HL-60/S4 treated with phorbol 12-myristate 13-acetate at 8.2 ng/mL for 4 days and 3 days (cell line): Measurements from ENCODE around the gene UNC79.
"Not testable (repeated sequence)": the region's sequence is repeated elsewhere in the genome, so short reads cannot be mapped to it uniquely, and the experiment has no call there.

Experiments used
- in situ Hi-C: fragments of 300-500 bp; cut with MboI; formaldehyde crosslinking; loops from 2 replicates; pipeline ENCODE4 v1.15.0; 2022; ENCODE audit warnings: low sequenced_read_pairs

The UNC79 gene

GRCh38 chr14:93430315-93431035 is at the start of gene UNC79:
Gene UNC79 (plus strand): TSS chr14:93430939. CDS start chr14:93431030, 91 bp downstream.
- in situ Hi-C loops: no loop called here

GRCh38 chr14:93381644-93382043 is 49.1 kb upstream of the UNC79 start:
- in situ Hi-C loops: no loop called here

GRCh38 chr14:93384256-93384655 is 46.5 kb upstream of the UNC79 start:
- in situ Hi-C loops: not testable (repeated sequence)

- in situ Hi-C loops: no loop called here
Measured at GRCh38 chr14:93395231-93395630, 35.5 kb upstream of the UNC79 start.

- in situ Hi-C loops: no loop called here
Measured at GRCh38 chr14:93396456-93396855, 34.3 kb upstream of the UNC79 start.

- in situ Hi-C loops: no loop called here
Measured at GRCh38 chr14:93398491-93398890, 32.2 kb upstream of the UNC79 start.

GRCh38 chr14:93402951-93403350 is 27.8 kb upstream of the UNC79 start:
- in situ Hi-C loops: no loop called here

- in situ Hi-C loops: no loop called here
Measured at GRCh38 chr14:93410021-93410420, 20.7 kb upstream of the UNC79 start.

- in situ Hi-C loops: no loop called here
Measured at GRCh38 chr14:93410893-93411292, 19.8 kb upstream of the UNC79 start.

- in situ Hi-C loops: not testable (repeated sequence)
Measured at GRCh38 chr14:93425136-93425535, 5.6 kb upstream of the UNC79 start.

- in situ Hi-C loops: no loop called here
Measured at GRCh38 chr14:93426750-93427149, 4.0 kb upstream of the UNC79 start.

GRCh38 chr14:93431036-93431670 is 414 bp downstream of the UNC79 start:
- in situ Hi-C loops: no loop called here

- in situ Hi-C loops: no loop called here
Measured at GRCh38 chr14:93454224-93454623, 23.5 kb downstream of the UNC79 start.

GRCh38 chr14:93456356-93456755 is 25.6 kb downstream of the UNC79 start:
- in situ Hi-C loops: no loop called here

- in situ Hi-C loops: no loop called here
Measured at GRCh38 chr14:93458234-93458633, 27.5 kb downstream of the UNC79 start.

GRCh38 chr14:93462479-93462878 is 31.7 kb downstream of the UNC79 start:
- in situ Hi-C loops: no loop called here

GRCh38 chr14:93464271-93464670 is 33.5 kb downstream of the UNC79 start:
- in situ Hi-C loops: no loop called here

GRCh38 chr14:93475471-93475870 is 44.7 kb downstream of the UNC79 start:
- in situ Hi-C loops: no loop called here

GRCh38 chr14:93476305-93476704 is 45.6 kb downstream of the UNC79 start:
- in situ Hi-C loops: no loop called here

- in situ Hi-C loops: not testable (repeated sequence)
Measured at GRCh38 chr14:93479074-93479473, 48.3 kb downstream of the UNC79 start.

GRCh38 chr14:93480867-93481266 is 50.1 kb downstream of the UNC79 start:
- in situ Hi-C loops: no loop called here

GRCh38 chr14:93481758-93482157 is 51.0 kb downstream of the UNC79 start:
- in situ Hi-C loops: no loop called here

GRCh38 chr14:93490001-93490400 is 59.3 kb downstream of the UNC79 start:
- in situ Hi-C loops: no loop called here
